Ecto neural progenitor cell (in vitro differentiated cells): ENCODE measurements around the gene RSF1.
"Not testable (repeated sequence)": the region's sequence is repeated elsewhere in the genome, so short reads cannot be mapped to it uniquely, and the experiment has no call there.

ENCODE experiments used
- DNase-seq: peaks from one replicate; pipeline ENCODE4 v3.0.0-alpha.2; 2018; ENCODE audit warnings: low spot score

The RSF1 gene

DNA sequence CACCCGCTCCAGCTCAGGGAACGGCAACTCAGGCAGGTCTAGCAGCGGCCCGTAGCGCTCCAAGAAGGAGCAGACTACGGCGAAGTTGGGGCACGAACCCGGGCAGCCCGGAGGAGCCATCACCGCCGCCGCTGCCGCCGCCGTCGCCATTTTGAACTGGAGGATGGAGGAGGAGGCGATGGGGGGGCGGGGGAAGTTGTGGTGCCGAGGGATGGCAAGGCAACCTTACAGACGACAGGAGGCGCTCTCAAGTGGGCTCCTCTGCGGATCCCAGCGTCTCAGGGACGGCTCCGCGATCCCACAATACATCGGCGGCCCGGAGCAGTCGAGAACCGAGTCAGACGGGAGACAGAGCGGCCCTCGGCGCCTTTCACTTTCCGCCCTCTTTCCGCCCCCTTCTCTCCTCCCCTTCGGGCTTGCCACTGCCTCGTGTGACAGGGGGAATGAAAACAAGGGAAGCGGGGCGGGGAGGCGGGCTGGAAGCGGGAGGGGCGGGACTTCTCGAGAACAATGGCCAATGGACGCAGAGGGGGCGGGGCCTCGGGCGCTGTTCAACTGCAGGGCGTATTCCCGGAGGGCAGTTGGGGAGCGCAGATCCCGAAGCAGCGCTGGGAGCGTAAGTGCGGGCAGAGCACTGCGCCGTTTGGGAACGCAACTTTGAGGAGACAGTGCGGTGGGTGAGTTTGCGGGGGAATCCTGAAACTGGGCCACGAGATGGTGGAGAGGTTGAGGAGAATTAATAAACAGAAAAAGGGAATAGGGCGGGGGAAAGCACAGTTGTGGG is at the start of gene RSF1, which contains the start of gene AAMDC:
TSS of gene RSF1 (minus strand) at position 158 of the 784 bp plus-strand sequence. CDS start at position 150, 8 bp downstream.
TSS of gene AAMDC (plus strand) at position 580 of the 784 bp plus-strand sequence. CDS start 21,353 bp downstream, outside the sequence.
- peak; percentile 99 for DNase-seq

GRCh38 chr11:77868744-77869143 is 48.2 kb upstream of the RSF1 start:
- DNase-seq = no peak

DNA sequence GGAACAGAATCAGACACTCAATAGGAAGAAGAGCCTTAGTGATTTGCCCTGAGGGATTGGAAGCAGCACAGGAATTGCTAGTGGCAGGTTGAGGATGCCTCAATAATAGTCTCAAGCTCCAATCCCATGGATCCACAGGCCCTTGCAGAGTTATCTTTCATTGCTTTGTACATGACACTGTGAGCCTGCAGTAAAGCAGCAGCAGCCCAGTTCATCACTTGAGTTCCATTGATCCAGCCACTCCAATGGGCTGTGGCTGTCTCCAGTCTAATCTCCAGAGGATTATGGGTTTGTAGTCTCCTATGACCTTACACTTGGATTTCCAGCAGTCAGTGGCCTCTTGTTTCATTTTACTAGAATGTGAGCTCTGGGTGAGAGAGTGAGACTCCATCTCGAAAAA is 45.8 kb upstream of the RSF1 start:
- no peak for DNase-seq

GRCh38 chr11:77865805-77866204 is 45.3 kb upstream of the RSF1 start:
- no peak for DNase-seq

DNA sequence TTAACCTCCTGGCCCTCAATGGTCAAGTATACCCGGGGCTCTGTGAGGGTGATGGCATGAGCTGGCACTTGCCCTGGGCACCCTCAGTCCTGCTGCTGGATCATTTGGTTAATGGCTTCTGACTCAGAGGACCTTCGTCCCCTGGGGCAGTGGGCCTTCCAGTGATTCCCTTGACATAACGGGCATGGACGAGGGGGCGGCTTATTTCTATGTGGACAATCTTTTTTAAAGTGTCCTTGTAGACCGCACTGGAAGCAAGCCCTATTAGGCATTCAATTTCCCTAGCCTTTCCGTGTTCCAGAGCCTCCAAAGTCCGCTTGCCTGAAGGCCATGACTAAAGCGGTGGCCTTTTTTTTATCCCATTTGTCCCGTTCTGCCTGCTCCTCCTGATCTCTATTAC is 40.9 kb upstream of the RSF1 start:
- not testable (repeated sequence) for DNase-seq

GRCh38 chr11:77857906-77858457 is 37.5 kb upstream of the RSF1 start:
- DNase-seq = not testable (repeated sequence)

DNA sequence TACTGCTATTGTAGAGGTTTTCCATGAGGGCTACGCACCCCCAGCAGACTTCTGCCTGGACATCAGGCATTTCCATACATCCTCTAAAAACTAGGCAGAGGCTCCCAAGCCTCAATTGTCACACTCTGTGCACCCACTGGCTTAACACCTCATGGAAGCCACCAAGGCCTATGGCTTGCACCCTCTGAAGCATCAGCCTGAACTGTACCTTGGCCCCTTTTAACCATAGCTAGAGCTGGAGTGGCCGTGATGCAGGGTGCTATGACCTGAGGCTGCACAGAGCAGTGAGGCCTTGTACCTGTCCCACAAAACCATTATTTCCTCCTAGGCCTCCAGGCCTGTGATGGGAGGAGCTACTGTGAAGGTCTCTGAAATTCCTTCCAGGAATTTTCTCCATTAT is 34.3 kb upstream of the RSF1 start:
- no peak for DNase-seq

GRCh38 chr11:77851503-77851902 is 31.0 kb upstream of the RSF1 start:
- no peak for DNase-seq

DNA sequence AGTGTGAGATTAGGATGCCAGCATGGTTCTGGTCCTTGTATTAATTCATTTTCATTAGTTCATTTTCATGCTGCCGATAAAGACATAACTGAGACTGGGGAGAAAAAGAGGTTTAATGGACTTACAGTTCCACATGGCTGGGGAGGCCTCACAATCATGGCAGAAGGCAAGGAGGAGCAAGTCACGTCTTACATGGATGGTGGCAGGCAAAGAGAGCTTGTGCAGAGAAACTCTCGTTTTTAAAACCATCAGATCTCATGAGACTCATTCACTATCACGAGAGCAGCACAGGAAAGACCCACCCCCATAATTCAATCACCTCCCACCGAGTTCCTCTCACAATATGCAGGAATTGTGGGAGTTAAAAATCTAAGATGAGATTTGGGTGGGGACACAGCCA is 23.2 kb upstream of the RSF1 start:
- DNase-seq = not testable (repeated sequence)

DNA sequence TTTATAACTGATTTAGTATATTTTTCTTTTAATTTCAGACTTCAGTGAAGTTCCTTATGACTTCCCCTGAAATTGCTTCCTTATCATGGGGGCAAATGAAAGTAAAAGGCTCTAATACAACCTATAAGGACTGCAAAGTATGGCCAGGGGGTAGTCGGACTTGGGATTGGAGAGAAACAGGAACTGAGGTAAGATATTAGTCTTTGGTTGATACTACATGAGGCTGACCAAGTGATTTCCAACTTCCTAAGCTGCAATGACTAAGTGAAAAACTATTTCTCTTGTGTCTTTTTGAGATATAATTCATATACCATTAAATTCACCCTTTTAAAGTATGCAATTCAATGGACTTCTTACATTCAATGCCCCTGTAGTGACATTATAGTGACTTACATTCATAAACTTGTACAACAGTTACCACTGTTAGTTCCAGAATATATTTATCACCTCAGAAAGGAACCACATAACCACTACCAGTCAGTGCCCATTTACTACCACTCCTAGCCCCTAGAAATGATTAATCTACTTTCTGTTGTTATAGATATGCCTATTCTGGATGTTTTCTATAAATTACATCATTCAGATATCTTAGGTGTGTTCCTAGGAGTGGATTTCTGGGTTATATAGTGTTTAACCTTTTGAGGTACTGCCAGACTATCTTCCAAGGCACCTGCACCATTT is 22.1 kb upstream of the RSF1 start:
- no peak for DNase-seq

DNA sequence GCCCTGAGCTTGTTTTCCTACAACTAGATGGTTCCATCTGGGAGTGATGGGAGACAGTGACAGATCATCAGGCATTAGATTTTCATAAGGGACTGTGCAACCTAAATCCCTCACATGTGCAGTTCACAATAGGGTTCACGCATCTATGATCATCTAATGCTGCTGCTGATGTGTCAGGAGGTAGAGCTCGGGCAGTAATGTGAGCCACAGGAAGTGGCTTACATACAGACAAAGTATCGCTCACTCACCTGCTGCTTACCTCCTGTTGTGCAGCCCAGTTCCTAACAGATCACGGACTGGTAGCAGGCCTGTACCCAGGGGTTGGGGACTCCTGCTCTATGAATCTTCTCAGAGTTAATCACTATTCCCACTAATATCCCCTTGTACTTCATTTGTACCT is 12.8 kb upstream of the RSF1 start:
- no peak for DNase-seq

GRCh38 chr11:77828926-77829325 is 8.4 kb upstream of the RSF1 start:
- no peak for DNase-seq

DNA sequence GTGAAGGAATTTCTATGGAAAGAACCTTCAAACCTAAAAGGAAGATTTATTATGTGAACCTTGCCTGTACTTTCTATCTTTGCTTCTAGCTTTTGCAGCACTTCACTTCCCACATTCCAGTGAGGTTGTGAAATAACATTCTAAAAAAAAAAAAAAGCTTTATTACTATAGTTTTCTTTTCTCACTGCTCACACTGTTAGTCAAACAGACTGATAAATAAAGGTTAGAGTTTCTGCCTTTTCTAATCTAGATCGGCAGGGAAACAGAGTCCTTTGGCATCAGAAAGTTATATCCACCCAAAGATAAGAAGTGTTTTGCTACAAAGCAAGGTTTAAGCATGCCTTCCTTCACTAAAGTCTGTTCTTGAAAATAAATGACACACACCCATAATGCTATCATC is 3.3 kb upstream of the RSF1 start:
- DNase-seq = no peak

GRCh38 chr11:77822126-77822525 is 1.6 kb upstream of the RSF1 start:
- DNase-seq = not testable (repeated sequence)

- DNase-seq = no peak
Observed at GRCh38 chr11:77821349-77821851, 878 bp upstream of the RSF1 start.

- peak; percentile 82 for DNase-seq
Observed at GRCh38 chr11:77819921-77820564, 479 bp downstream of the RSF1 start.

- peak; percentile 91 for DNase-seq
Observed at GRCh38 chr11:77819411-77819920, 1.1 kb downstream of the RSF1 start.

DNA sequence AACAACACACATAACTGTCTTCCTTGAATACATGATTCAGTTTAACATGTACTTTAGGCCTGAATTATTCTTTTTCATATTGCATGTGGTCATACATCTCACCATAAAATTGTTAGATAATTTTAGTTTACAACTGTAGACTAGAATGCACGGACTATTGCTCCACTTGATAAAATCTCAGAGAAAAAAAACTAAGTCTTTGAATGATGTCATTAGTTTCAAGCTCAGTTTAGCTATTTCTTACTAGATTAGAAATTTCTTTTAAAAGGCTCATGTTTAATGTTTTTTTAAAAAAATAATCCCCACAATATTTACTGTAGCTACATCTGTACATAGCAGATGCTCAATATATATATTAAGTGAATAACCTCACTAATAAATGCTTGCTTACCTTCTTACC is 5.1 kb downstream of the RSF1 start:
- DNase-seq = no peak

- DNase-seq = no peak
Observed at GRCh38 chr11:77814848-77815247, 5.7 kb downstream of the RSF1 start.

GRCh38 chr11:77813256-77813655 is 7.3 kb downstream of the RSF1 start:
- no peak for DNase-seq

DNA sequence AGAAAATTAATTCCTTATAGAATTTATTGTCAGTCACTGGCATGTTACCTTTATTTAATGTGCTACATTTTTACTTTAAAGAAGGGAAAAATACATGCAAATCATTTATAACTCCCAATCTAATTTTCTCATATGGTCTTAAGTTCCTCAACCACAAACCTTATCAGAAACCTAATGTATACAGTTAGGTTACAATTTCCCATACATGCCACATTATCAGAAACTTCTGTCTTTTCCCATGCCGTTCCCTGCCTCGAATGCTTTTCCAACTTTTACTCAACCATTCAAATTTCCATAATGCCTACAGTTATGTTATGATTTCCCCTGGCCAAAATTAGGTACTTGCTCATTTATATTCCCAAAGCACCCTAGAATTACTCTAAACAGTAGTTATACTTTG is 13.5 kb downstream of the RSF1 start:
- DNase-seq = no peak

- no peak for DNase-seq
Observed at GRCh38 chr11:77806415-77806814, 14.1 kb downstream of the RSF1 start.
